Ureter (tissue), 1 donor: Measurements from ENCODE around the gene ABCC4. TPM values are rescaled to one million over a fixed set of nuclear protein-coding genes. Genes with fewer than 3 reads are reported as not detected.
A peak's percentile ranks its signal among the peaks of the same experiment; 100 is the strongest.
"Not testable (repeated sequence)": the region's sequence is repeated elsewhere in the genome, so short reads cannot be mapped to it uniquely, and the experiment has no call there.

Source experiments
- DNase-seq: peaks from one replicate; pipeline ENCODE4 v3.0.0-alpha.2; 2020; ENCODE audit warnings: low spot score
- total RNA-seq: library from RNA; stranded (reverse); gene quantifications from one replicate; pipeline ENCODE4 v1.2.4, GENCODE V29; 2023
- donor health status: DM: yes; HTN: yes; CAD: no.

Gene ABCC4
- total RNA-seq, 1 donor from 2014 or later = 46.2 TPM

- DNase-seq = peak; percentile 73
Observed at GRCh38 chr13:95300625-95301182, 547 bp downstream of the ABCC4 start.

GRCh38 chr13:95298971-95299621, 2.2 kb downstream of the ABCC4 start:
- DNase-seq = no peak

GRCh38 chr13:95298169-95298965, 2.9 kb downstream of the ABCC4 start:
- no peak for DNase-seq

- DNase-seq = no peak
Observed at GRCh38 chr13:95296326-95296925, 4.8 kb downstream of the ABCC4 start.

- DNase-seq = no peak
Observed at GRCh38 chr13:95295026-95295425, 6.2 kb downstream of the ABCC4 start.

GRCh38 chr13:95292622-95293021, 8.6 kb downstream of the ABCC4 start:
- no peak for DNase-seq

- not testable (repeated sequence) for DNase-seq
Observed at GRCh38 chr13:95289901-95290300, 11.3 kb downstream of the ABCC4 start.

GRCh38 chr13:95289020-95289444, 12.2 kb downstream of the ABCC4 start:
- no peak for DNase-seq

GRCh38 chr13:95284436-95284835, 16.8 kb downstream of the ABCC4 start:
- DNase-seq = no peak

GRCh38 chr13:95279016-95279415, 22.2 kb downstream of the ABCC4 start:
- no peak for DNase-seq

- no peak for DNase-seq
Observed at GRCh38 chr13:95276037-95276505, 25.2 kb downstream of the ABCC4 start.

GRCh38 chr13:95275322-95276036, 25.8 kb downstream of the ABCC4 start:
- DNase-seq = no peak

- DNase-seq = not testable (repeated sequence)
Observed at GRCh38 chr13:95273592-95274132, 27.6 kb downstream of the ABCC4 start.

- not testable (repeated sequence) for DNase-seq
Observed at GRCh38 chr13:95272076-95272475, 29.2 kb downstream of the ABCC4 start.

- no peak for DNase-seq
Observed at GRCh38 chr13:95269756-95270155, 31.5 kb downstream of the ABCC4 start.

GRCh38 chr13:95268343-95269065, 32.7 kb downstream of the ABCC4 start:
- DNase-seq = not testable (repeated sequence)

- DNase-seq = no peak
Observed at GRCh38 chr13:95267662-95268342, 33.4 kb downstream of the ABCC4 start.

- DNase-seq = no peak
Observed at GRCh38 chr13:95264225-95264624, 37.0 kb downstream of the ABCC4 start.

- DNase-seq = no peak
Observed at GRCh38 chr13:95262837-95263384, 38.3 kb downstream of the ABCC4 start.

GRCh38 chr13:95261956-95262355, 39.3 kb downstream of the ABCC4 start:
- no peak for DNase-seq
